ENCODE measurements around the gene BCAS3. TPM values are rescaled to one million over a fixed set of nuclear protein-coding genes. Genes with fewer than 3 reads are reported as not detected.

Gene BCAS3
- total RNA-seq, 1 donor from 2014 or later: 15.2 TPM

DNA sequence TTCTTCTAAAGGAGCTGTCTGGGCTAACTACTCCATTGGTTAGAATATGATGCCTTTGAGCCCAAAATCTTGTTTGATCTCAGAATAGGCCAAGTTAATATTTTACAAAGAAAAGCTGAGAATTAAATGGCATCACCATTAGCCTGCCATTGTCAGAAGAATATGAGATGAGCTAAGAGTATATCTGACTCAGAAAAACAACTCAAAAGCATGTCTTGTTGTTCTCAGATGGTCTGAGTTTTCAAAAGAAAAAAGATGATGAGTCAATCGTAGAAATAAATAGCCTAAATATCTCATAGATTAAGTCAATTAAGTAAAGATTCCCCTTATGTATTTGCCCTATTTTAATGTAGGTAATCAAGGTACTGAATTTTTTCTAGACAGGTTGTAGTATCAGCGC is 524.9 kb downstream of the BCAS3 start:
- no peak for DNase-seq (ENCODE audit: low read depth)
- TF ChIP-seq CTCF (conservative IDR thresholded peaks at IDR 0.05; ENCODE audit: low read depth, low read length): no peak
- H3K4me3 ChIP-seq (ENCODE audit: low read depth, low read length): no peak overlapping the region

- no peak for TF ChIP-seq CTCF (conservative IDR thresholded peaks at IDR 0.05; ENCODE audit: low read depth, low read length)
- no peak overlapping the region for H3K4me3 ChIP-seq (ENCODE audit: low read depth, low read length)
- no peak for DNase-seq (ENCODE audit: low read depth)
Observed at GRCh38 chr17:61203671-61204131, 526.0 kb downstream of the BCAS3 start.

DNA sequence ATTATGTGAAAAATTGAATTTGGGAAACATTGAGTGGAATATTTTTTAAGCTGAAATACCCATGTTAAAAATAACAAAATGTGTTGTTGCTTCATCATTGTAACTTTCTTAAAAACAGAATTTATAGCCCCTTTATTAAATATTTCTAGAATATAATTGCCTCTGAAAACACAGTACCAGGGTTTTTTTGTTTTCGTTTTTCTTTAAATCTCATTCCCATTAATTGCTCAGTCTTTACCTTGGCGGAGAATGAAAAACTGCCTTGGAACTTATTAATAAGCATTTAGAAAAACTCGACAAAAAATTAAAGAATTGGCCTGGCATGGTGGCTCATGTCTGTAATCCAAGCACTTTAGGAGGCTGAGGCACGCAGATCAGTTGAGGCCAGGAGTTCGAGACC is 526.8 kb downstream of the BCAS3 start:
- H3K4me3 ChIP-seq (ENCODE audit: low read depth, low read length): no peak overlapping the region
- TF ChIP-seq CTCF (conservative IDR thresholded peaks at IDR 0.05; ENCODE audit: low read depth, low read length): no peak

GRCh38 chr17:61205401-61205800 is 527.8 kb downstream of the BCAS3 start:
- H3K4me3 ChIP-seq (ENCODE audit: low read depth, low read length): no peak overlapping the region
- no peak for TF ChIP-seq CTCF (conservative IDR thresholded peaks at IDR 0.05; ENCODE audit: low read depth, low read length)
- DNase-seq (ENCODE audit: low read depth): no peak

More for the DNA sequence above, 526.8 kb downstream of the BCAS3 start:
- no peak for DNase-seq (ENCODE audit: low read depth)

DNA sequence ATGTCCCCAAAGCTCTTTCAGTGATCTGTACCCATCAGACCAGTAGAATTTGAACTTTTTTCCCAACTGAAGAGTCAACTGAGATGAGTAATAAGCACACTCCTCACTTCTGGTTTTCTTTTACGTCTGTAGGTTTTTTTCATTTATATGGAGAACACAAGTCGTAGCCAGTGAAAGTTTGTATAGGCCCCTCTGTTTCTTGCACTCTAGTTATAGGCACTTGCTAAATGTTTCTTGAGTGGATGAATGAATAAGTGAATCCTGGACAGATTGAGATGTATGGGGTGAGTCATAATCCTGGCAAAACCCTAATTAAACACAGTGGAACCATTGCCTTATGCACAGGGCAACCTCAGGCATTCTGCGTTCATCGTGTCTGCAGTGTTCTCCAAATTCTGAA is 528.3 kb downstream of the BCAS3 start:
- DNase-seq (ENCODE audit: low read depth): no peak
- no peak for TF ChIP-seq CTCF (conservative IDR thresholded peaks at IDR 0.05; ENCODE audit: low read depth, low read length)
- no peak overlapping the region for H3K4me3 ChIP-seq (ENCODE audit: low read depth, low read length)

- no peak overlapping the region for H3K4me3 ChIP-seq (ENCODE audit: low read depth, low read length)
- no peak for TF ChIP-seq CTCF (conservative IDR thresholded peaks at IDR 0.05; ENCODE audit: low read depth, low read length)
Observed at GRCh38 chr17:61206922-61207321, 529.3 kb downstream of the BCAS3 start.

DNA sequence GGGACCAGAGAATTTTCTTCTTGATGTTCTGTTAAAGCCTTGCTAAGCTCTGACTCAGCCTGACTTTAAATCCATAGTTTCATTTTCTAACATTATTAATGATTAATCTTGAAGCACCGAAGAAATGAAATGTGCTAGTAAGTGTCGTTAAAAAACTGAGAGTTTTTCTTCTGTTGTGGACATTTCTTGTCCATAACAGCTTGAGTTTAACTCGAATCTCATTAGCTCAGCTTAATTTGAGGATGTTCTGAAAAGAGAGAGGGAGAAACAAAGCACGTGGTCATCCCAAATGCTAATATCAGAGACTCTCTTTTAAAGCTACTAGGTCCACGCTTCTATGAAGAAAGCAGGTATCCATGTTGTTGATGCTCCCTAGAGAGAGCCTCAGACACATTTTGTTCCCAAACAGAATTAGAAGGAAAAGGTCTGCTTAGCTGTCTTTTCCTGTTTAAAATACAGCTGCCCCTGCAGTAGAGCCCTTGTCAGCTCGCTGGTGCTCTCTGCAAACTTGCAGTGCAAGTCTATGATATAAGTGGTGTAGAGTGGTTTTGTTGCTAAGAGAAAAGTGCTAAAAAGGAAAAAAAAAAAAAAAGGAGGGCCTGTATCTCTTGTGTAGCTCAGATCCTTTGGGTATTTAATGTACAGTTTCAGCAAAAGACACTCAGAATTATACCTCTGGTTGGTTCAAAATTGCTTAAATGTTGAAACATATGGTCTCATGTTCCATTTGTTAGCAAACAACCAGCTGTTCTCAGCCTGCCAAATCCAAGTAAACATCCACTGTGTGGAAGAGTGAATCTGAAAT is 530.9 kb downstream of the BCAS3 start:
- DNase-seq (ENCODE audit: low read depth): no peak
- TF ChIP-seq CTCF (conservative IDR thresholded peaks at IDR 0.05; ENCODE audit: low read depth, low read length): no peak
- H3K4me3 ChIP-seq (ENCODE audit: low read depth, low read length): peak overlapping the region; percentile 33

More at GRCh38 chr17:61206922-61207321, 529.3 kb downstream of the BCAS3 start:
- no peak for DNase-seq (ENCODE audit: low read depth)
